Adipocyte (in vitro differentiated cells): ENCODE results near the gene FBXO48.
A peak's percentile ranks its signal among the peaks of the same experiment; 100 is the strongest.

Experiments used
- DNase-seq: peaks from one replicate; pipeline ENCODE4 v3.0.0-alpha.2; 2015; ENCODE audit warnings: low read depth
- H3K27me3 ChIP-seq: replicated peaks from 2 replicates; pipeline ENCODE4 v1.7.0; 2013; ENCODE audit warnings: mild to moderate bottlenecking, low read length, moderate library complexity; ENCODE audit not compliant: control insufficient read depth, insufficient read depth
- H3K36me3 ChIP-seq: 2 replicates; pipeline ENCODE4 v1.7.0; 2013; ENCODE audit warnings: low read length, mild to moderate bottlenecking, moderate library complexity; ENCODE audit not compliant: control insufficient read depth, insufficient read depth, severe bottlenecking
- H3K4me1 ChIP-seq: 2 replicates; pipeline ENCODE4 v1.7.0; 2013; ENCODE audit warnings: mild to moderate bottlenecking, low read length, moderate library complexity; ENCODE audit not compliant: control insufficient read depth, insufficient read depth
- H3K4me3 ChIP-seq: 2 replicates; pipeline ENCODE4 v1.7.0; 2013; ENCODE audit warnings: mild to moderate bottlenecking, low read length, moderate library complexity
- H3K9ac ChIP-seq: 2 replicates; pipeline ENCODE4 v1.7.0; 2013; ENCODE audit warnings: mild to moderate bottlenecking, low read length, moderate library complexity
- H3K9me3 ChIP-seq: 2 replicates; pipeline ENCODE4 v1.7.0; 2013; ENCODE audit warnings: mild to moderate bottlenecking, low read length, moderate library complexity; ENCODE audit not compliant: control insufficient read depth

FBXO48 gene

DNA sequence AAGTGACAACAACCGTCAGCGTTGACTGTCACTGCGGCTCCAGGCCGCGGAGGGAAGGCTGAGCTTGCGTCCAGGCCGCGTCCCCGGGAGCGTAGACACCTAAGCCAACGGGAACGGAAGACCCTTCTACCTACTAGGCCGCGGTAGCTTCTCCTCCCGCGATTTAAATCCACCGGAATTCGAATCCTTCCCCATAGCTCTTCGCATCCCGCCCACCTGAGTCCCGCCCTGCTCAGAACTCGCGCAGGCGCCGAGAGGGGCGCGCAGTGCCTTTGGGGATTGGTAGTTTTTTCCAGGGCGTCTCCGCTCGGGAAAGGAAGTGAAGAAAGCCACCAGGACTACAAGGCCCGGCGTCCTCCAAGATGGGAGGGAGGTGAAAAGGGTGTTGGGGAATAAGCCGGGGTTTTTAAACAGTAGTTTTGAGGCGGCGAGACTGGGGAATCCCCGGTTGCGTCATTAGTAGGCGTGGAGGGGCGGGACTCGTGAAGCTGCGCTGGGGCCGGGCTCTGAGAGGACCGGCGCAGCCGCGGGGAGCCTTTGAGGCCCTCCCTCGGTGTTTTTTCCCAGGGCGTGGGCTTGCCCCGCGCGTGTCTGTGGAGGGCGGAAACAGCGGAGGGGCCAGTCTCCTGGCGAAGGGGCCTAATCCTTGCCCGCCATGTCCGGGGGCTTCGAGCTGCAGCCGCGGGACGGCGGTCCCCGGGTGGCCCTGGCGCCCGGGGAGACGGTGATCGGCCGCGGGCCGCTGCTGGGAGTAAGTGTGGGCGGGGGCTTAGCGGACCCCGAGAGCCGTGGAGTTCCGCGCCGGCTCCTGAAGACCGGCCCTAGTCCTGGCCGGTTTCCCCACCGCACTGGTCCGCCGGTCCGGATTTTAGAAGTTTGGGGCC, at the start of gene FBXO48, which contains the start of gene APLF:
Gene FBXO48, minus strand, starts transcription at position 218 of the 884 bp plus-strand sequence. CDS start 2,149 bp downstream, outside the sequence.
Gene APLF, plus strand, starts transcription at position 509 of the 884 bp plus-strand sequence. Its CDS starts 147 bp downstream, at position 656.
- Histone ChIP-seq H3K4me1 (peaks cover 28% of the 10 kb centered on the region), H3K4me3 (peak within 1 kb of the TSS; percentile 95), H3K9me3 (no peaks in the 10 kb centered on the region), H3K36me3 (no peaks in the 10 kb centered on the region), H3K27me3 (no peaks in the 10 kb centered on the region), H3K9ac (peak within 1 kb of the TSS; percentile 92)
- peak; percentile 100 for DNase-seq

DNA sequence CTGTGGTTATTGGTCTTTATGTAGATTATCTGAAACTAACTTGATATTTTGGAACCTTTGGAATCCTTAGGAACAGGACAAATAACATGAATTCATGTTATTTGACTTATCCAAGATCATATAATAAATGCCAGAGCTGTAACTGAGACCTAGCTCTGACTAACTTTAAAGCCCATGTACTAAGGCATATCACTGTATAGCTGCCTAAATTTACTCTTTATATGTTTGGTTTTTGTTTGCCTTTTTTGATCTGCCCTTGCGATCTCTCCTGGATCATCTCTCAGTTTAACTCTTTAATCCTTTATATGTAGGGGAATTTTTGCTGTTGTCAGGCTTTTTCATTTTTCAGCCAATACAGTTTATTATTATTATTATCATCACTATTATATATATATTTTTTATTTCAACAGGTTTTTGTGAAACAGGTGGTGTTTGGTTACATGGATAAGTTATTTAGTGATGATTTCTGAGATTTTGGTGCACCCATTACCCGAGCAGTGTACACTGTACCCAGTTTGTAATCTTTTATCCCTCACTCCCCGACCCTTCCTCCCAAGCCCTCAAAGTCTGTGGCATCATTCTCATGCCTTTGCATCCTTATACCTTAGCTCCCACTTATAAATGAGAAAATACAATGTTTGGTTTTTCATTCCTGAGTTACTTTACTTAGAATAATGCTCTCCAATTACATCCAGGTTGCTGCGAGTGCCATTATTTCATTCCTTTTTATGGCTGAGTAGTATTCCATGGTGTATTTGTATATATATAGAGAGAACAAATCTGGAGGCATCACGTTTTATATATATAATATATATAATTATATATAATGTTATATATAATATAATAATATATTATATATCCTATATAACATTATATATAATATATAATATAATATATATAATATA, 49.2 kb upstream of the FBXO48 start:
- Histone ChIP-seq H3K36me3 (no peaks in the 10 kb centered on the region), H3K9ac (no peak overlapping the region), H3K27me3 (no peaks in the 10 kb centered on the region), H3K9me3 (no peaks in the 10 kb centered on the region), H3K4me1 (no peaks in the 10 kb centered on the region), H3K4me3 (no peak overlapping the region)
- DNase-seq = no peak

GRCh38 chr2:68514316-68514929, 47.3 kb upstream of the FBXO48 start:
- Histone ChIP-seq H3K9ac (no peak overlapping the region), H3K4me3 (no peak overlapping the region), H3K4me1 (no peaks in the 10 kb centered on the region), H3K36me3 (no peaks in the 10 kb centered on the region), H3K27me3 (no peaks in the 10 kb centered on the region), H3K9me3 (no peaks in the 10 kb centered on the region)
- no peak for DNase-seq

- H3K9ac ChIP-seq = no peak overlapping the region
- H3K4me3 ChIP-seq = no peak overlapping the region
- no peaks in the 10 kb centered on the region for H3K4me1 ChIP-seq
- DNase-seq = no peak
- H3K9me3 ChIP-seq = no peaks in the 10 kb centered on the region
- H3K36me3 ChIP-seq = peaks cover 4% of the 10 kb centered on the region
- H3K27me3 ChIP-seq = no peaks in the 10 kb centered on the region
These were observed 45.9 kb upstream of the FBXO48 start for GRCh38 chr2:68512966-68513365.

DNA sequence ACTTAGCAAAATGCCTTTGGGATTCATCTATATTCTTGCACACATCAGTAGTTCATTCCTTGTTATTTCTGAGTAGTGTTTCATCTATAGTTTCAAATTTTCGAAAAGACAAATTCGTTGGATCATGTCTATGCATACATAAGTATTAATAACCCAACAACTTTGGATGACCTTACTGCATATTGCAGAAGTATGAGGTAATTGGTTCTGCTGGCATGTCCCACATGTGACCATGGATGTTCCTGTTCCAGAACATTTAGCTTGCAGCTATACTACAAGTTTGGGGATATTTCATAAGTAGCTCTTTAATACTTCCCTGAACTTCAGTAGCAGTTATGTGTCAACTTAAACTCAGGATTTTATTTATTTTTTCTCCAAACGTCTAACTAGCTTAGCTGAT, 45.2 kb upstream of the FBXO48 start:
- peaks cover 4% of the 10 kb centered on the region for H3K36me3 ChIP-seq
- no peaks in the 10 kb centered on the region for H3K4me1 ChIP-seq
- DNase-seq = no peak
- no peaks in the 10 kb centered on the region for H3K27me3 ChIP-seq
- no peak overlapping the region for H3K4me3 ChIP-seq
- no peaks in the 10 kb centered on the region for H3K9me3 ChIP-seq
- no peak overlapping the region for H3K9ac ChIP-seq

DNA sequence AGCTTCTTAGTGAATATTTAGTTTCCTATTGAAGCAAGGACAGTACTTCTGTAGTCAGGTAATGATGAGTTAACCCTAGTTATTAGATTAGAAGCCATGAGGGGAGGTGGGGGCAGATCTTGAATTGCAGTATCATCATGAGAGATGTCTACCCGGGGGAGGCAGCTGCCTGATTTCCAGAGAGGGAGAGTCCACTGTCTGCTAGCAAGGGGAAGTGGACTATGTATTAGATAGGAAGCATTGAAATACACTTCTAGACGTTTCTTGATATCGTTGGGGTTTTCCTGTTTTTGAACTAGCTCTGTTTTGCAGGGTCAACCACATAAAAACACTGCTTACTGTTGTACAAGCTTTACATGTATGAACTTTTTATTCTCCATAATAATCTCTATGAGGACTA, 39.1 kb upstream of the FBXO48 start:
- DNase-seq = no peak
- H3K36me3 ChIP-seq = peaks cover 10% of the 10 kb centered on the region
- H3K9ac ChIP-seq = no peak overlapping the region
- no peaks in the 10 kb centered on the region for H3K4me1 ChIP-seq
- no peaks in the 10 kb centered on the region for H3K9me3 ChIP-seq
- H3K27me3 ChIP-seq = no peaks in the 10 kb centered on the region
- no peak overlapping the region for H3K4me3 ChIP-seq

DNA sequence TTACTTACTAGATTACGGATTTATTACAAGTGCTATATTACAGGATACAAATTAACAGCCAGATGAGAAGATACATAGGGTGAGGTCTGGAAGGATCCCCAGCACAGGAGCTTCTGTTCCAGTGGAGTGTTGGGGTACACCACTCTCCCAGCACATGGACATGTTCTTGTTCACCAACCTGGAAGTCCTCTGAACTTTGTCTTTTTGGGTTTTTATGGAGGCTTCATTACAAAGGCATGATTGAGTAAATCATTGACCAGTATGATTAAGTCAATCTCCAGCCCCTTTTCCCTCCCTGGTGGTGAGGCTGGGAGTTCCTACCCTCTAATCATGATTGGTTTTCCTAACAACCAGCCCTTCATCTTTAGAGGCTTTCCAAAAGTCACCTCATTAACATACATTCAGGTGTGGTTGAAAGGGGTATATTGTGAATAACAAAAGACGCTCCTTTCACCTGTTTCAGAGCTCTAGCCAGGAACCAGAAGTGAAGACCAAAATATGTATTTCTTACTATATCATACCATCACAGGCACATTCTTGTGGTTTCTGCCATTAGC, 38.6 kb upstream of the FBXO48 start:
- Histone ChIP-seq H3K9ac (no peak overlapping the region), H3K27me3 (no peaks in the 10 kb centered on the region), H3K36me3 (peaks cover 10% of the 10 kb centered on the region), H3K4me1 (no peaks in the 10 kb centered on the region), H3K9me3 (no peaks in the 10 kb centered on the region), H3K4me3 (no peak overlapping the region)
- DNase-seq = no peak

DNA sequence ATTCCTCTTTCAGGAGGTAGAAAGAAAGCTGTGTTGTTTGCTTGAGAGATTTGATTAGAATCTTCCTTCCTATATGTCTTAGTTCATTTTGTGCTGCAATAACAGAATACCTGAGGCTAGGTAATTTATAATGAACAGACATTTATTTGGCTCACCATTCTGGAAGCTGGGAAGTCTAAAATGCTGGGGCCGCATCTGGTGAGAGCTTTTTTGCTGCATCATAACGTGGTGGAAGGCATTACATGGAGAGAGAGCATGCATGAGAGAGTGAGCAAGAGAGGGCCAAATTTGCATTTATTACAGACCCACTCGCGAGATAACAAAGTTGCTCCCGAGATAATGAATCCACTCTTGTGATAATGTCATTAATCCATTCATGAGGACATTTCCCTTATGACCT, 34.7 kb upstream of the FBXO48 start:
- H3K4me1 ChIP-seq = no peaks in the 10 kb centered on the region
- H3K36me3 ChIP-seq = peaks cover 6% of the 10 kb centered on the region
- no peak overlapping the region for H3K9ac ChIP-seq
- H3K4me3 ChIP-seq = no peak overlapping the region
- DNase-seq = no peak
- H3K9me3 ChIP-seq = no peaks in the 10 kb centered on the region
- no peaks in the 10 kb centered on the region for H3K27me3 ChIP-seq

DNA sequence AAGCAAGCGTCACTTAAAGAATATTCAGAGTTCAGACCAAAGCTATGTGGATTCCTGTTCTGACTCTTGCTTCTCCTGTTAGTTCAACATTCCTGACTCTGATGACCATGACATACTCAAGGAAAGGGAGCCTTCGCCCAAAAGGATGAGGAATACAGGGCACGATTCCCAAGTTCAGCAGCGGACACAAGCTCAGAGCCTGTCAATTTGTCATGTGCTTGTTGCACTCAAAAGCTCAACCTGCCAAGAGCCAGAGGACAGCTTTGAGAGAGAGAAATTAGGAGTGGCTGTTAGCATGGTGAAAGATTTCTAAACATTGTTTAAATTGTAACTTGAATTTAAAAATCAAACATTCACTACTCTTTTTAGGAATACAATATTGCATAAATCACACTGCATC, 33.6 kb upstream of the FBXO48 start:
- Histone ChIP-seq H3K36me3 (no peaks in the 10 kb centered on the region), H3K9ac (no peak overlapping the region), H3K4me3 (no peak overlapping the region), H3K4me1 (no peaks in the 10 kb centered on the region), H3K9me3 (no peaks in the 10 kb centered on the region), H3K27me3 (no peaks in the 10 kb centered on the region)
- no peak for DNase-seq

DNA sequence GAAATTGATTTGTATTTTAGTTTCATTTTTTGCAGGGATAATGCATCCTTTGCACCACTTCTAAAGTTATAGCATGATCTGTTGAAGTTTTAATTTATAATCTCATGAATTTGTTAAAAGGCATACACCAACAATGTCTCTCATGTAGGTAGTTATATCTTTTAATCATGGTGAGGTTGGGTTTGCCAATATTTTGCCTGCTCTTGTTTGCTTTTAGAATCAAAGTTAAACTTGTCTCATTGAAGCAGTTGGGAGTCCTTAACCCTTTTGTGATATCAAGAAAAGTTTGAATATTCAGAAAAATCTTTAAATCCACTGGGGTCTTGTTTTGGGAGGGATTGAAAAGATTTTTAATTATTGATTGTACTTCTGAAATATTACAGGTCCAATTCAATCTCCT, 32.0 kb upstream of the FBXO48 start:
- H3K27me3 ChIP-seq = no peaks in the 10 kb centered on the region
- H3K4me1 ChIP-seq = no peaks in the 10 kb centered on the region
- H3K9ac ChIP-seq = no peak overlapping the region
- no peaks in the 10 kb centered on the region for H3K9me3 ChIP-seq
- DNase-seq = no peak
- H3K4me3 ChIP-seq = no peak overlapping the region
- no peaks in the 10 kb centered on the region for H3K36me3 ChIP-seq
